ENCODE data around the gene OR6C75.

DNA sequence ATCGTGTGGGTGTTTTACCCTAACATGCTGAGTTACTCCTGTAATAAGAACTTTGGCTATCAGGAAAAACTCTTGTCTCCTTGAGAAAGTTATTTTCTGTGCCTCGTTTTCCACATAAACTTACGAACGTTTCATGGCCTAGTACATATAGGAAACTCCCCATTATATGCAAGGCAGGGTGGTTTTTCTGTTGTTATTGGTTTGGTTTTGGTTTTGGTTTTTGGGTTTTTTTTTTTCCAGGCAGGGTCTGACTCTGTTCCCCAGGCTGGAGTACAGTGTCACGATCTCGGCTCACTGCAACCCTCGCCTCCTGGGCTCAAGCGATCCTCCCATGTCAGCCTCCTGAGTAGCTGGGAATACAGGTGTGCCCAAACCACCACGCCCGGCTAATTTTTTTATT is 26.8 kb upstream of the OR6C75 start:
- TF ChIP-seq, protein P1, sequence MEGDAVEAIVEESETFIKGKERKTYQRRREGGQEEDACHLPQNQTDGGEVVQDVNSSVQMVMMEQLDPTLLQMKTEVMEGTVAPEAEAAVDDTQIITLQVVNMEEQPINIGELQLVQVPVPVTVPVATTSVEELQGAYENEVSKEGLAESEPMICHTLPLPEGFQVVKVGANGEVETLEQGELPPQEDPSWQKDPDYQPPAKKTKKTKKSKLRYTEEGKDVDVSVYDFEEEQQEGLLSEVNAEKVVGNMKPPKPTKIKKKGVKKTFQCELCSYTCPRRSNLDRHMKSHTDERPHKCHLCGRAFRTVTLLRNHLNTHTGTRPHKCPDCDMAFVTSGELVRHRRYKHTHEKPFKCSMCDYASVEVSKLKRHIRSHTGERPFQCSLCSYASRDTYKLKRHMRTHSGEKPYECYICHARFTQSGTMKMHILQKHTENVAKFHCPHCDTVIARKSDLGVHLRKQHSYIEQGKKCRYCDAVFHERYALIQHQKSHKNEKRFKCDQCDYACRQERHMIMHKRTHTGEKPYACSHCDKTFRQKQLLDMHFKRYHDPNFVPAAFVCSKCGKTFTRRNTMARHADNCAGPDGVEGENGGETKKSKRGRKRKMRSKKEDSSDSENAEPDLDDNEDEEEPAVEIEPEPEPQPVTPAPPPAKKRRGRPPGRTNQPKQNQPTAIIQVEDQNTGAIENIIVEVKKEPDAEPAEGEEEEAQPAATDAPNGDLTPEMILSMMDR (IDR thresholded peaks at IDR 0.05), result no peak
- no peak for TF ChIP-seq POLR2AphosphoS5 (IDR thresholded peaks at IDR 0.05; ENCODE audit: insufficient read depth in 1 of 2, low read depth in 1 of 2)
